HG02938 (cell line): ENCODE measurements around the gene NAGLU.
"Not testable (repeated sequence)": the region's sequence is repeated elsewhere in the genome, so short reads cannot be mapped to it uniquely, and the experiment has no call there.

Experiments used
- ATAC-seq: cut with Tn5 transposase; IDR thresholded peaks from one replicate; pipeline ENCODE4 v1.9.1; 2021; ENCODE audit warnings: mild to moderate bottlenecking, moderate library complexity; ENCODE audit not compliant: unreplicated experiment

Gene NAGLU

GRCh38 chr17:42543190-42544079 lies 7.4 kb downstream of the NAGLU start:
- ATAC-seq, result no peak

GRCh38 chr17:42544874-42545283 lies 8.8 kb downstream of the NAGLU start:
- no peak for ATAC-seq

GRCh38 chr17:42545755-42546505 lies 9.9 kb downstream of the NAGLU start:
- not testable (repeated sequence) for ATAC-seq

GRCh38 chr17:42547001-42547461 lies 11.0 kb downstream of the NAGLU start:
- ATAC-seq, result no peak

GRCh38 chr17:42547698-42548069 lies 11.6 kb downstream of the NAGLU start:
- ATAC-seq, result no peak

- peak; percentile 53 for ATAC-seq
Measured at GRCh38 chr17:42548070-42548837, 12.2 kb downstream of the NAGLU start.

- ATAC-seq, result no peak
Measured at GRCh38 chr17:42548993-42549755, 13.1 kb downstream of the NAGLU start.

GRCh38 chr17:42552736-42553135 lies 16.7 kb downstream of the NAGLU start, which contains the start of gene HSD17B1:
HSD17B1 (plus strand) TSS chr17:42552923; CDS start chr17:42552934, 11 bp downstream.
- ATAC-seq, result not testable (repeated sequence)

GRCh38 chr17:42553161-42553818 lies 17.2 kb downstream of the NAGLU start:
- ATAC-seq, result no peak

- ATAC-seq, result no peak
Measured at GRCh38 chr17:42553866-42554249, 17.8 kb downstream of the NAGLU start.

- ATAC-seq, result peak; percentile 69
Measured at GRCh38 chr17:42554250-42555121, 18.4 kb downstream of the NAGLU start.

- no peak for ATAC-seq
Measured at GRCh38 chr17:42555122-42555622, 19.1 kb downstream of the NAGLU start.

- not testable (repeated sequence) for ATAC-seq
Measured at GRCh38 chr17:42555961-42556617, 20.0 kb downstream of the NAGLU start.

GRCh38 chr17:42559075-42559474 lies 23.0 kb downstream of the NAGLU start:
- no peak for ATAC-seq

GRCh38 chr17:42560246-42560645 lies 24.2 kb downstream of the NAGLU start:
- ATAC-seq, result no peak

- ATAC-seq, result no peak
Measured at GRCh38 chr17:42561897-42562387, 25.9 kb downstream of the NAGLU start, which contains the start of gene COASY. COASY (plus strand) TSS chr17:42562148; CDS start chr17:42562623, 475 bp downstream.

GRCh38 chr17:42562388-42563142 lies 26.5 kb downstream of the NAGLU start:
- ATAC-seq, result no peak
